ELR (cell line): ENCODE measurements around the gene GSG1L.
A peak's percentile ranks its signal among the peaks of the same experiment; 100 is the strongest.

Experiments used
- DNase-seq: peaks from one replicate; pipeline ENCODE4 v3.0.0-alpha.2; 2015; ENCODE audit warnings: low read depth

GSG1L gene

GRCh38 chr16:28014851-28015250 lies 48.7 kb downstream of the GSG1L start:
- DNase-seq = no peak

GRCh38 chr16:28013878-28014277 lies 49.6 kb downstream of the GSG1L start:
- no peak for DNase-seq

GRCh38 chr16:28013392-28013791 lies 50.1 kb downstream of the GSG1L start:
- no peak for DNase-seq

GRCh38 chr16:28011971-28012445 lies 51.5 kb downstream of the GSG1L start:
- DNase-seq = no peak

- DNase-seq = no peak
These were observed 52.3 kb downstream of the GSG1L start for GRCh38 chr16:28011223-28011622.

GRCh38 chr16:28010671-28011070 lies 52.8 kb downstream of the GSG1L start:
- peak; percentile 37 for DNase-seq

GRCh38 chr16:28009586-28010373 lies 53.7 kb downstream of the GSG1L start:
- no peak for DNase-seq

GRCh38 chr16:28003923-28004322 lies 59.6 kb downstream of the GSG1L start:
- DNase-seq = no peak

GRCh38 chr16:28003021-28003865 lies 60.3 kb downstream of the GSG1L start:
- DNase-seq = no peak

GRCh38 chr16:28001642-28002041 lies 61.9 kb downstream of the GSG1L start:
- DNase-seq = no peak

GRCh38 chr16:28001184-28001583 lies 62.3 kb downstream of the GSG1L start:
- DNase-seq = no peak

GRCh38 chr16:28000314-28001169 lies 63.0 kb downstream of the GSG1L start:
- DNase-seq = no peak

GRCh38 chr16:27999687-28000086 lies 63.8 kb downstream of the GSG1L start:
- DNase-seq = peak; percentile 49

GRCh38 chr16:27995378-27995777 lies 68.1 kb downstream of the GSG1L start:
- DNase-seq = no peak

GRCh38 chr16:27994686-27995085 lies 68.8 kb downstream of the GSG1L start:
- no peak for DNase-seq

GRCh38 chr16:27993587-27993986 lies 69.9 kb downstream of the GSG1L start:
- no peak for DNase-seq

GRCh38 chr16:27991876-27992275 lies 71.6 kb downstream of the GSG1L start:
- DNase-seq = no peak

- DNase-seq = no peak
These were observed 77.5 kb downstream of the GSG1L start for GRCh38 chr16:27985981-27986380.

- no peak for DNase-seq
These were observed 79.4 kb downstream of the GSG1L start for GRCh38 chr16:27984121-27984520.

GRCh38 chr16:27983244-27983643 lies 80.3 kb downstream of the GSG1L start:
- no peak for DNase-seq

- DNase-seq = no peak
These were observed 81.3 kb downstream of the GSG1L start for GRCh38 chr16:27982184-27982583.
